Keratinocyte (primary cell): ENCODE results near the gene FLNB. TPM values are rescaled to one million over a fixed set of nuclear protein-coding genes. Genes with fewer than 3 reads are reported as not detected.

Source experiments
- DNase-seq: peaks from one replicate; pipeline ENCODE4 v3.0.0-alpha.2; 2011; ENCODE audit warnings: low read depth, missing footprints, low spot score
- FAIRE-seq: peaks from 2 replicates; lab custom pipeline; 2011; peaks lifted over from hg19 to GRCh38; lab: Jason Lieb, UNC
- H2AFZ ChIP-seq: 2 replicates; pipeline ENCODE4 v1.6.0; 2012; ENCODE audit warnings: low read length, control low read depth, inconsistent platforms; ENCODE audit not compliant: control insufficient read depth
- H3K27ac ChIP-seq: 2 replicates; pipeline ENCODE4 v1.5.1; 2011; ENCODE audit warnings: low read length; ENCODE audit not compliant: control insufficient read depth, insufficient read depth
- H3K27me3 ChIP-seq: 3 replicates; pipeline ENCODE4 v1.6.0; 2011; ENCODE audit warnings: low read length; ENCODE audit not compliant: control insufficient read depth, insufficient read depth; ENCODE audit errors: extremely low read depth
- H3K36me3 ChIP-seq, 2 experiments: 2 replicates in 1 of 2; 3 replicates in 1 of 2; pipeline ENCODE4 v1.5.1; 2011; ENCODE audit warnings: low read length in 2 of 2, mild to moderate bottlenecking in 1 of 2; ENCODE audit not compliant: control insufficient read depth in 2 of 2, insufficient read depth in 2 of 2; ENCODE audit errors: extremely low read depth in 1 of 2
- H3K4me1 ChIP-seq: 3 replicates; pipeline ENCODE4 v1.5.1; 2011; ENCODE audit warnings: low read length; ENCODE audit not compliant: control insufficient read depth, insufficient read depth; ENCODE audit errors: extremely low read depth
- H3K4me2 ChIP-seq: 3 replicates; pipeline ENCODE4 v1.6.0; 2011; ENCODE audit warnings: low read depth, low read length; ENCODE audit not compliant: control insufficient read depth, insufficient read depth; ENCODE audit errors: extremely low read depth
- H3K4me3 ChIP-seq, 3 experiments: fragments of 200-600 bp in 1 of 3; sonication (generic) in 1 of 3; 2 replicates in 2 of 3; 3 replicates in 1 of 3; pipeline ENCODE4 v1.5.1; 2011 to 2016; ENCODE audit warnings: low read length in 3 of 3, mild to moderate bottlenecking in 3 of 3, control low read depth in 2 of 3, inconsistent platforms in 1 of 3, low read depth in 1 of 3, mixed read lengths in 1 of 3, mixed run types in 1 of 3, moderate library complexity in 1 of 3; ENCODE audit not compliant: control insufficient read depth in 2 of 3, insufficient read depth in 2 of 3; ENCODE audit errors: extremely low read depth in 1 of 3
- H3K79me2 ChIP-seq: 2 replicates; pipeline ENCODE4 v1.6.0; 2012; ENCODE audit warnings: low read length; ENCODE audit not compliant: control insufficient read depth, insufficient read depth
- H3K9ac ChIP-seq: 3 replicates; pipeline ENCODE4 v1.6.0; 2011; ENCODE audit warnings: low read length; ENCODE audit not compliant: control insufficient read depth, insufficient read depth; ENCODE audit errors: extremely low read depth
- H3K9me1 ChIP-seq: 3 replicates; pipeline ENCODE4 v1.6.0; 2011; ENCODE audit warnings: low read length; ENCODE audit not compliant: control insufficient read depth, insufficient read depth; ENCODE audit errors: extremely low read depth
- H3K9me3 ChIP-seq: 2 replicates; pipeline ENCODE4 v1.5.1; 2012; ENCODE audit warnings: low read depth, low read length; ENCODE audit not compliant: control insufficient read depth
- H4K20me1 ChIP-seq: 3 replicates; pipeline ENCODE4 v1.6.0; 2011; ENCODE audit warnings: low read length; ENCODE audit not compliant: control insufficient read depth, insufficient read depth; ENCODE audit errors: extremely low read depth
- CTCF ChIP-seq, 3 experiments: IDR thresholded peaks in 1 of 3; conservative IDR thresholded peaks in 1 of 3; optimal IDR thresholded peaks in 1 of 3; 2 replicates in 2 of 3; 3 replicates in 1 of 3; pipeline versions ENCODE3 to v1.5.1; 2011; ENCODE audit warnings: low read length in 3 of 3, mild to moderate bottlenecking in 3 of 3, moderate library complexity in 2 of 3, control low read depth in 1 of 3, inconsistent platforms in 1 of 3; ENCODE audit not compliant: insufficient read depth in 2 of 3; ENCODE audit errors: extremely low read depth in 1 of 3
- EZH2 ChIP-seq: IDR thresholded peaks from one replicate; pipeline ENCODE4 v1.6.1; 2012; ENCODE audit warnings: inconsistent platforms, mild to moderate bottlenecking, low read length, moderate library complexity
- dilution Hi-C: fragments of 300-500 bp; cut with MboI; formaldehyde crosslinking; loops from one replicate; pipeline ENCODE4 v1.7.0; 2020; ENCODE audit warnings: low sequenced_read_pairs; ENCODE audit not compliant: extremely low pct_ligation_motif_present
- polyA plus RNA-seq, 5 experiments: library from polyadenylated mRNA; depleted of rRNA in 3 of 5; stranded (reverse) in 3 of 5; stranded (forward) in 1 of 5; unstranded in 1 of 5; fragments of >200 nt; gene quantifications; 1 replicate in 1 of 5; 2 replicates in 3 of 5; 3 replicates in 1 of 5; pipeline versions ENCODE4 v1.2.1 to v1.2.3, GENCODE V29; 2011 to 2012; ENCODE audit warnings: missing spikeins in 2 of 5, low read depth in 1 of 5, low replicate concordance in 1 of 5

FLNB gene
- polyA plus RNA-seq, 1 donor (not counting 4 experiments of a cell fraction or from before 2014, with no cell fraction given): 289 TPM

- Histone ChIP-seq H3K79me2 (peaks cover 87% of the 10 kb centered on the region), H3K36me3 (peaks cover 16 to 57% of the 10 kb centered on the region in 2 experiments), H3K27me3 (no peaks in the 10 kb centered on the region), H4K20me1 (peaks cover 69% of the 10 kb centered on the region), H3K9me1 (peaks cover 12% of the 10 kb centered on the region), H3K27ac (peak overlapping the region; percentile 53), H3K4me1 (peaks cover 55% of the 10 kb centered on the region), H3K9ac (peak overlapping the region; percentile 85), H3K4me2 (peak overlapping the region; percentile 100), H2AFZ (no peak overlapping the region), H3K4me3 (peak overlapping the region; percentile 81 to 94 (median 93)), H3K9me3 (no peaks in the 10 kb centered on the region)
- dilution Hi-C loops: no loop called here
- FAIRE-seq: no peak
- DNase-seq: no peak
- no peak for TF ChIP-seq CTCF (optimal IDR thresholded peaks at IDR 0.05 in 1 of 3, IDR thresholded peaks at IDR 0.05 in 1 of 3, conservative IDR thresholded peaks at IDR 0.05 in 1 of 3; ENCODE audit: extremely low read depth in 1 of 3, insufficient read depth in 2 of 3, low read length in 3 of 3)
- TF ChIP-seq EZH2: no peak
These were observed 3.4 kb downstream of the FLNB start for GRCh38 chr3:58011580-58011979.

- Histone ChIP-seq H3K9ac (peak overlapping the region; percentile 9), H2AFZ (no peak overlapping the region), H3K9me1 (peaks cover 12% of the 10 kb centered on the region), H3K79me2 (peaks cover 93% of the 10 kb centered on the region), H3K4me2 (peak overlapping the region; percentile 100), H3K4me1 (peaks cover 60% of the 10 kb centered on the region), H3K27me3 (no peaks in the 10 kb centered on the region), H3K4me3 (peak overlapping the region; percentile 42 to 94 (median 93)), H3K36me3 (peaks cover 16 to 57% of the 10 kb centered on the region in 2 experiments), H3K27ac (no peak overlapping the region), H3K9me3 (no peaks in the 10 kb centered on the region), H4K20me1 (peaks cover 74% of the 10 kb centered on the region)
- DNase-seq: no peak
- dilution Hi-C loops: no loop called here
- FAIRE-seq: no peak
- no peak for TF ChIP-seq EZH2
- TF ChIP-seq CTCF (optimal IDR thresholded peaks at IDR 0.05 in 1 of 3, IDR thresholded peaks at IDR 0.05 in 1 of 3, conservative IDR thresholded peaks at IDR 0.05 in 1 of 3; ENCODE audit: extremely low read depth in 1 of 3, insufficient read depth in 2 of 3, low read length in 3 of 3): no peak
These were observed 4.1 kb downstream of the FLNB start for GRCh38 chr3:58012302-58012701.
